GM23338 (cell line): ENCODE data around the gene TNFSF10. TPM values are rescaled to one million over a fixed set of nuclear protein-coding genes. Genes with fewer than 3 reads are reported as not detected.

Experiments
- ATAC-seq: fragments of 200-7000 bp; cut with Tn5 transposase; 3 replicates; pipeline ENCODE4 v1.9.1; 2020
- DNase-seq: peaks from one replicate; pipeline ENCODE4 v3.0.0-alpha.2; 2015; ENCODE audit warnings: low spot score
- H2AFZ ChIP-seq: fragments of 200-600 bp; sonication (generic); 2 replicates; pipeline ENCODE4 v1.8.0; 2016; ENCODE audit warnings: antibody characterized with exemption, mild to moderate bottlenecking, moderate library complexity
- H3F3A ChIP-seq: fragments of 200-600 bp; sonication (generic); replicated peaks from 2 replicates; pipeline ENCODE4 v1.8.0; 2017; ENCODE audit warnings: antibody characterized with exemption, mixed run types, low read depth
- H3K27ac ChIP-seq: fragments of 200-600 bp; sonication (generic); 2 replicates; pipeline ENCODE4 v1.6.1; 2016; ENCODE audit warnings: low read depth
- H3K27me3 ChIP-seq: fragments of 200-600 bp; sonication (generic); 2 replicates; pipeline ENCODE4 v1.8.0; 2016; ENCODE audit warnings: mild to moderate bottlenecking, mixed run types, moderate library complexity; ENCODE audit not compliant: insufficient read depth
- H3K36me3 ChIP-seq: fragments of 200-600 bp; sonication (generic); 2 replicates; pipeline ENCODE4 v1.8.0; 2016; ENCODE audit warnings: mild to moderate bottlenecking; ENCODE audit not compliant: insufficient read depth
- H3K4me1 ChIP-seq: fragments of 200-600 bp; sonication (generic); 2 replicates; pipeline ENCODE4 v1.8.0; 2016; ENCODE audit warnings: mild to moderate bottlenecking, moderate library complexity; ENCODE audit not compliant: insufficient read depth
- H3K4me2 ChIP-seq: fragments of 200-600 bp; sonication (generic); 2 replicates; pipeline ENCODE4 v1.7.1; 2017; ENCODE audit warnings: mixed run types
- H3K4me3 ChIP-seq: fragments of 200-600 bp; sonication (generic); 2 replicates; pipeline ENCODE4 v1.6.1; 2016; ENCODE audit warnings: mixed run types
- H3K79me2 ChIP-seq: fragments of 200-600 bp; sonication (generic); replicated peaks from 2 replicates; pipeline ENCODE4 v1.8.0; 2017; ENCODE audit warnings: mild to moderate bottlenecking; ENCODE audit not compliant: insufficient read depth
- H3K9me2 ChIP-seq: fragments of 200-600 bp; sonication (generic); 2 replicates; pipeline ENCODE4 v1.8.0; 2017; ENCODE audit not compliant: insufficient read depth
- H4K20me1 ChIP-seq: fragments of 200-600 bp; sonication (generic); replicated peaks from 2 replicates; pipeline ENCODE4 v1.8.0; 2017; ENCODE audit warnings: mild to moderate bottlenecking; ENCODE audit not compliant: insufficient read depth
- H3K27ac Mint-ChIP-seq: 2 replicates; pipeline ENCODE4 v1.8.0; 2020; ENCODE audit warnings: inconsistent platforms, mild to moderate bottlenecking, moderate library complexity, mixed read lengths
- H3K27me3 Mint-ChIP-seq: 3 replicates; pipeline ENCODE4 v1.8.0; 2022; ENCODE audit warnings: low read depth, mild to moderate bottlenecking, moderate library complexity, mixed read lengths, inconsistent platforms; ENCODE audit not compliant: insufficient read depth, poor library complexity
- H3K36me3 Mint-ChIP-seq: 3 replicates; pipeline ENCODE4 v1.8.0; 2021; ENCODE audit warnings: low read depth, mild to moderate bottlenecking, inconsistent platforms, moderate library complexity, mixed read lengths
- H3K4me1 Mint-ChIP-seq: 3 replicates; pipeline ENCODE4 v1.8.0; 2020; ENCODE audit warnings: mild to moderate bottlenecking, inconsistent platforms, mixed read lengths
- H3K4me3 Mint-ChIP-seq: 3 replicates; pipeline ENCODE4 v1.8.0; 2021; ENCODE audit warnings: moderate library complexity, mild to moderate bottlenecking, inconsistent platforms, mixed read lengths
- H3K9me3 Mint-ChIP-seq: 3 replicates; pipeline ENCODE4 v1.8.0; 2020; ENCODE audit warnings: moderate library complexity, mild to moderate bottlenecking, inconsistent platforms, mixed read lengths
- CREB1 ChIP-seq: fragments of 250-450 bp; sonication (Bioruptor Pico); IDR thresholded peaks from 2 replicates; pipeline ENCODE4 v1.5.0; 2020; ENCODE audit warnings: low read depth, mild to moderate bottlenecking, moderate library complexity
- CTCF ChIP-seq, 2 experiments: fragments of 200-600 bp in 1 of 2; sonication (generic) in 1 of 2; conservative IDR thresholded peaks; 2 replicates each; pipeline versions ENCODE4 v1.5.1 to v1.6.1; 2016 to 2017; ENCODE audit warnings: antibody characterized with exemption in 2 of 2, low read depth in 2 of 2, mild to moderate bottlenecking in 2 of 2, moderate library complexity in 1 of 2
- ETS1 ChIP-seq: IDR thresholded peaks from 2 replicates; pipeline ENCODE4 v1.6.1; 2016; ENCODE audit warnings: antibody characterized with exemption
- EZH2 ChIP-seq: fragments of 200-600 bp; sonication (generic); IDR thresholded peaks from one replicate; pipeline ENCODE4 v1.8.0; 2017; ENCODE audit warnings: antibody characterized with exemption, mild to moderate bottlenecking, low read depth; ENCODE audit not compliant: unreplicated experiment
- EZH2phosphoT487 ChIP-seq: fragments of 200-600 bp; sonication (generic); IDR thresholded peaks from one replicate; pipeline ENCODE4 v1.8.1; 2018; ENCODE audit warnings: antibody characterized with exemption; ENCODE audit not compliant: unreplicated experiment
- JUNB ChIP-seq: IDR thresholded peaks from one replicate; pipeline ENCODE4 v1.6.1; 2016; ENCODE audit warnings: antibody characterized with exemption; ENCODE audit not compliant: unreplicated experiment
- NANOG ChIP-seq: IDR thresholded peaks from 2 replicates; pipeline ENCODE4 v1.6.1; 2016; ENCODE audit warnings: antibody characterized with exemption, borderline replicate concordance
- POLR2AphosphoS5 ChIP-seq: IDR thresholded peaks from 2 replicates; pipeline ENCODE4 v1.6.1; 2016; ENCODE audit warnings: antibody characterized with exemption, low read depth
- REST ChIP-seq: IDR thresholded peaks from one replicate; pipeline ENCODE4 v1.6.1; 2018; ENCODE audit warnings: antibody characterized with exemption; ENCODE audit not compliant: unreplicated experiment
- STAT1 ChIP-seq: IDR thresholded peaks from one replicate; pipeline ENCODE4 v1.6.1; 2016; ENCODE audit warnings: antibody characterized with exemption; ENCODE audit not compliant: unreplicated experiment
- ZNF114 ChIP-seq: fragments of 250-450 bp; sonication (Bioruptor Pico); IDR thresholded peaks from 2 replicates; pipeline ENCODE4 v1.5.0; 2020; ENCODE audit warnings: mild to moderate bottlenecking, moderate library complexity
- ZNF331 ChIP-seq: fragments of 250-450 bp; sonication (Bioruptor Pico); IDR thresholded peaks from 2 replicates; pipeline ENCODE4 v1.5.0; 2020; ENCODE audit warnings: low read depth, mild to moderate bottlenecking, moderate library complexity
- ZNF462 ChIP-seq: fragments of 250-450 bp; sonication (Bioruptor Pico); IDR thresholded peaks from 2 replicates; pipeline ENCODE4 v1.5.0; 2020; ENCODE audit warnings: mild to moderate bottlenecking, moderate library complexity
- polyA plus RNA-seq: library from polyadenylated mRNA; unstranded; fragments of >200 nt; fragmentation: Nextera tagmentation; extraction: Ambion mirVana; gene quantifications from 2 replicates; pipeline ENCODE4 v1.2.1, GENCODE V29; 2016
- total RNA-seq: library from RNA; depleted of rRNA; stranded (reverse); fragments of >200 nt; shearing (Covaris generic); gene quantifications from 2 replicates; pipeline ENCODE4 v1.2.3, GENCODE V29; 2014

Gene TNFSF10
- total and polyA plus RNA-seq, 2 experiments from 2014 or later: 0.27 TPM; not detected in 1

GRCh38 chr3:172476347-172476746 lies 46.9 kb downstream of the TNFSF10 start:
- TF ChIP-seq EZH2: no peak
- no peak for TF ChIP-seq NANOG
- TF ChIP-seq ZNF114: no peak
- TF ChIP-seq ZNF331 (CRISPR knock-in tag): no peak
- no peak for TF ChIP-seq EZH2phosphoT487
- no peak for TF ChIP-seq JUNB
- no peak for TF ChIP-seq STAT1
- TF ChIP-seq POLR2AphosphoS5: no peak
- TF ChIP-seq REST: no peak
- TF ChIP-seq CTCF (conservative IDR thresholded peaks at IDR 0.05; ENCODE audit: low read depth in 2 of 2): no peak
- TF ChIP-seq CREB1 (CRISPR knock-in tag): no peak
- no peak for TF ChIP-seq ZNF462 (CRISPR knock-in tag)
- TF ChIP-seq ETS1: no peak
- Mint-ChIP-seq H3K27ac (no peak overlapping the region), H3K9me3 (peaks cover 9% of the 10 kb centered on the region), H3K36me3 (no peaks in the 10 kb centered on the region), H3K4me1 (peaks cover 12% of the 10 kb centered on the region; the same call in 2 of the 3 replicates), H3K4me3 (peak overlapping the region; percentile 7; the same call in 1 of the 3 replicates), H3K27me3 (no peaks in the 10 kb centered on the region)
- no peaks in the 10 kb centered on the region for H4K20me1 ChIP-seq
- ATAC-seq: peak; percentile 49
- H3K4me2 ChIP-seq: no peak overlapping the region
- no peaks in the 10 kb centered on the region for H3K36me3 ChIP-seq
- H3K4me3 ChIP-seq: no peak overlapping the region
- no peak for DNase-seq
- H3K9me2 ChIP-seq: no peaks in the 10 kb centered on the region
- no peaks in the 10 kb centered on the region for H3F3A ChIP-seq
- H3K79me2 ChIP-seq: no peaks in the 10 kb centered on the region
- peak overlapping the region; percentile 3; the same call in 1 of the 2 replicates for H2AFZ ChIP-seq
- H3K4me1 ChIP-seq: no peaks in the 10 kb centered on the region
- no peak overlapping the region for H3K27ac ChIP-seq
- no peaks in the 10 kb centered on the region for H3K27me3 ChIP-seq
